Endothelial cell (in vitro differentiated cells): Measurements from ENCODE around the gene ZCCHC13. TPM values are rescaled to one million over a fixed set of nuclear protein-coding genes. Genes with fewer than 3 reads are reported as not detected.
A peak's percentile ranks its signal among the peaks of the same experiment; 100 is the strongest.

Experiments
- DNase-seq: peaks from one replicate; pipeline ENCODE4 v3.0.0; 2021; ENCODE audit warnings: low spot score
- H3K27ac Mint-ChIP-seq: one replicate; pipeline ENCODE4 v1.8.0; 2021; ENCODE audit warnings: mixed read lengths, inconsistent platforms; ENCODE audit not compliant: unreplicated experiment
- H3K27me3 Mint-ChIP-seq: one replicate; pipeline ENCODE4 v1.8.0; 2021; ENCODE audit warnings: mild to moderate bottlenecking, moderate library complexity, mixed read lengths, inconsistent platforms; ENCODE audit not compliant: unreplicated experiment
- H3K36me3 Mint-ChIP-seq: one replicate; pipeline ENCODE4 v1.8.0; 2021; ENCODE audit warnings: mild to moderate bottlenecking, low read depth, mixed read lengths, inconsistent platforms; ENCODE audit not compliant: unreplicated experiment
- H3K4me1 Mint-ChIP-seq: one replicate; pipeline ENCODE4 v1.8.0; 2021; ENCODE audit warnings: mild to moderate bottlenecking, mixed read lengths, inconsistent platforms; ENCODE audit not compliant: unreplicated experiment
- H3K4me3 Mint-ChIP-seq: one replicate; pipeline ENCODE4 v1.8.0; 2021; ENCODE audit warnings: mild to moderate bottlenecking, mixed read lengths, inconsistent platforms; ENCODE audit not compliant: unreplicated experiment
- H3K9me3 Mint-ChIP-seq: one replicate; pipeline ENCODE4 v1.8.0; 2021; ENCODE audit warnings: mixed read lengths, inconsistent platforms; ENCODE audit not compliant: unreplicated experiment
- microRNA-seq: library from miRNA; unstranded; fragments of <30 nt; microRNA quantifications from one replicate; pipeline ENCODE4, GENCODE V29; 2020; ENCODE audit not compliant: unreplicated experiment
- total RNA-seq: library from RNA; stranded (reverse); fragmentation: NEBNext Ultra II Directional; extraction: Animal tissue kit (Norgen Biotek cat#: 25700); gene quantifications from one replicate; pipeline ENCODE4 v1.2.1, GENCODE V29; 2021; ENCODE audit not compliant: unreplicated experiment
- TF ChIP-seq, protein P1 (sequence below): fragments of 200-600 bp; sonication (generic); IDR thresholded peaks from one replicate; pipeline ENCODE4 v1.5.0; 2021; ENCODE audit warnings: antibody characterized with exemption; ENCODE audit not compliant: unreplicated experiment

Gene ZCCHC13
- total RNA-seq, 1 donor from 2014 or later: not detected

GRCh38 chrX:74346088-74346487 lies 42.1 kb downstream of the ZCCHC13 start:
- no peak for DNase-seq
- Mint-ChIP-seq H3K36me3 (no peaks in the 10 kb centered on the region), H3K4me3 (no peak overlapping the region), H3K9me3 (no peaks in the 10 kb centered on the region), H3K27me3 (no peaks in the 10 kb centered on the region), H3K4me1 (peaks cover 14% of the 10 kb centered on the region), H3K27ac (no peak overlapping the region)
- TF ChIP-seq, protein P1, sequence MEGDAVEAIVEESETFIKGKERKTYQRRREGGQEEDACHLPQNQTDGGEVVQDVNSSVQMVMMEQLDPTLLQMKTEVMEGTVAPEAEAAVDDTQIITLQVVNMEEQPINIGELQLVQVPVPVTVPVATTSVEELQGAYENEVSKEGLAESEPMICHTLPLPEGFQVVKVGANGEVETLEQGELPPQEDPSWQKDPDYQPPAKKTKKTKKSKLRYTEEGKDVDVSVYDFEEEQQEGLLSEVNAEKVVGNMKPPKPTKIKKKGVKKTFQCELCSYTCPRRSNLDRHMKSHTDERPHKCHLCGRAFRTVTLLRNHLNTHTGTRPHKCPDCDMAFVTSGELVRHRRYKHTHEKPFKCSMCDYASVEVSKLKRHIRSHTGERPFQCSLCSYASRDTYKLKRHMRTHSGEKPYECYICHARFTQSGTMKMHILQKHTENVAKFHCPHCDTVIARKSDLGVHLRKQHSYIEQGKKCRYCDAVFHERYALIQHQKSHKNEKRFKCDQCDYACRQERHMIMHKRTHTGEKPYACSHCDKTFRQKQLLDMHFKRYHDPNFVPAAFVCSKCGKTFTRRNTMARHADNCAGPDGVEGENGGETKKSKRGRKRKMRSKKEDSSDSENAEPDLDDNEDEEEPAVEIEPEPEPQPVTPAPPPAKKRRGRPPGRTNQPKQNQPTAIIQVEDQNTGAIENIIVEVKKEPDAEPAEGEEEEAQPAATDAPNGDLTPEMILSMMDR: no peak

GRCh38 chrX:74349387-74349786 lies 45.4 kb downstream of the ZCCHC13 start:
- no peak overlapping the region for H3K27ac Mint-ChIP-seq
- DNase-seq: no peak
- H3K4me1 Mint-ChIP-seq: no peaks in the 10 kb centered on the region
- TF ChIP-seq, protein P1: no peak
- H3K4me3 Mint-ChIP-seq: no peak overlapping the region
- H3K27me3 Mint-ChIP-seq: no peaks in the 10 kb centered on the region
- no peaks in the 10 kb centered on the region for H3K9me3 Mint-ChIP-seq
- no peaks in the 10 kb centered on the region for H3K36me3 Mint-ChIP-seq

DNA sequence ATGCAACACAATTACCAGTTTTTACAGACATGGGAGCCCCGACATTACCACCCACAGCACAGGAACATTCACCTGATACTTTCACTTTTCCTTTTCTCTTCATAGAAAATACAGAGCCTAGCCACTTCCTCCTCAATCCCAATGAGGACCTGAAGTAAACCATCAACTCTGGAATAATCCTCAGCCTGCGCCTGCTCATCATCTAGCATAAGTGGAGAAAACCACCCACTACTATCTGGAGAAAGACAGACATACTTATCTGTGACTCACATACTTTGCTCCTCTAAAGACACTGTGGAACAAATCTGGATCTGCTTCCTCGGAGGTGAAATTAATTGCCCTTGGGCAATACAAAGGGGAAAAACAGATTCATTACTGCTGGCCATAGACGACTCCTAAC lies 47.8 kb downstream of the ZCCHC13 start:
- no peaks in the 10 kb centered on the region for H3K9me3 Mint-ChIP-seq
- TF ChIP-seq, protein P1: no peak
- H3K27me3 Mint-ChIP-seq: no peaks in the 10 kb centered on the region
- no peak overlapping the region for H3K4me3 Mint-ChIP-seq
- H3K36me3 Mint-ChIP-seq: no peaks in the 10 kb centered on the region
- H3K27ac Mint-ChIP-seq: no peak overlapping the region
- DNase-seq: no peak
- H3K4me1 Mint-ChIP-seq: no peaks in the 10 kb centered on the region

DNA sequence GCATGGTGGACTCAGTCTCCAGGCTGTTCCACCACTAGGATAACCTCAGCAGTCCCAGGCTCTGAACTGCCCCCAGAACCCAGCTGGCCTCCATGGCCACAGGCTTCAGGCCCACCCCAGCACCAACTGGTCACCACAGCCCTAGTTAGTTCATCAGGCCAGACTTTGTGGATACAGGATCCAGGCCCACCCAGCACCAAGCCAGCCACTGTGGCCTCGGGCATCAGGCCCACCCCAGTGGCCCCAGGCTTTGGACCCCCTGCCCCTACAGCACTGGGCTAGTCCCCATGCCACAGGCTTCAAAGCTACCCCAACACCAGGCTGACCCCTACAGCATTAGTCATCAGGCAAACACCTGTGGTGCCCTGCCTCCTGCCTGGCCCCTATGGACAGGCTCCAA lies 50.0 kb downstream of the ZCCHC13 start:
- no peak for DNase-seq
- Mint-ChIP-seq H3K27ac (no peak overlapping the region), H3K4me3 (no peak overlapping the region), H3K4me1 (no peaks in the 10 kb centered on the region), H3K27me3 (no peaks in the 10 kb centered on the region), H3K36me3 (no peaks in the 10 kb centered on the region), H3K9me3 (no peaks in the 10 kb centered on the region)
- TF ChIP-seq, protein P1: no peak

Small RNAs within 50 kb of the gene (microRNA-seq; reads per million reads assigned to microRNA genes)
- 290 reads per million, percentile 88 among the genes with 10 or more reads in this experiment for gene MIR374A
- 9.9 reads per million, percentile 59 among the genes with 10 or more reads in this experiment for gene MIR545

Other genes starting within 250 kb of the ZCCHC13 start
- 32.4 TPM for gene SLC16A2, start 117.3 kb downstream of the ZCCHC13 start, total RNA-seq